NT2/D1 (cell line): ENCODE data around the gene FCF1.
A peak's percentile ranks its signal among the peaks of the same experiment; 100 is the strongest.
"Not testable (repeated sequence)": the region's sequence is repeated elsewhere in the genome, so short reads cannot be mapped to it uniquely, and the experiment has no call there.

ENCODE experiments used
- DNase-seq: peaks from one replicate; pipeline ENCODE4 v3.0.0-alpha.2; 2011; ENCODE audit warnings: low read depth, low spot score
- H3K27me3 ChIP-seq: 2 replicates; pipeline ENCODE4 v1.6.0; 2011; ENCODE audit warnings: mild to moderate bottlenecking; ENCODE audit not compliant: insufficient read length, insufficient read depth
- H3K36me3 ChIP-seq: 2 replicates; pipeline ENCODE4 v1.6.1; 2011; ENCODE audit warnings: mild to moderate bottlenecking, low read length, mixed read lengths; ENCODE audit not compliant: insufficient read depth, insufficient read length
- H3K4me1 ChIP-seq: 2 replicates; pipeline ENCODE4 v1.5.1; 2011; ENCODE audit not compliant: insufficient read depth, insufficient read length
- H3K4me3 ChIP-seq: 2 replicates; pipeline ENCODE4 v1.5.1; 2011; ENCODE audit warnings: low read depth; ENCODE audit not compliant: insufficient read length
- H3K9ac ChIP-seq: 2 replicates; pipeline ENCODE4 v1.6.0; 2011; ENCODE audit warnings: low read depth; ENCODE audit not compliant: insufficient read length
- H3K9me3 ChIP-seq: 2 replicates; pipeline ENCODE4 v1.5.1; 2011; ENCODE audit warnings: mild to moderate bottlenecking, low read length; ENCODE audit not compliant: insufficient read depth
- SUZ12 ChIP-seq: IDR thresholded peaks from 2 replicates; pipeline ENCODE4 v1.6.1; 2011; ENCODE audit not compliant: insufficient read length, insufficient read depth; ENCODE audit errors: extremely low read depth
- YY1 ChIP-seq: IDR thresholded peaks from 2 replicates; pipeline ENCODE4 v1.6.1; 2011; ENCODE audit not compliant: insufficient read length, insufficient read depth
- ZNF274 ChIP-seq: IDR thresholded peaks from 2 replicates; pipeline ENCODE4 v1.6.1; 2011; ENCODE audit warnings: mild to moderate bottlenecking, low read depth, low read length

The FCF1 gene

DNA sequence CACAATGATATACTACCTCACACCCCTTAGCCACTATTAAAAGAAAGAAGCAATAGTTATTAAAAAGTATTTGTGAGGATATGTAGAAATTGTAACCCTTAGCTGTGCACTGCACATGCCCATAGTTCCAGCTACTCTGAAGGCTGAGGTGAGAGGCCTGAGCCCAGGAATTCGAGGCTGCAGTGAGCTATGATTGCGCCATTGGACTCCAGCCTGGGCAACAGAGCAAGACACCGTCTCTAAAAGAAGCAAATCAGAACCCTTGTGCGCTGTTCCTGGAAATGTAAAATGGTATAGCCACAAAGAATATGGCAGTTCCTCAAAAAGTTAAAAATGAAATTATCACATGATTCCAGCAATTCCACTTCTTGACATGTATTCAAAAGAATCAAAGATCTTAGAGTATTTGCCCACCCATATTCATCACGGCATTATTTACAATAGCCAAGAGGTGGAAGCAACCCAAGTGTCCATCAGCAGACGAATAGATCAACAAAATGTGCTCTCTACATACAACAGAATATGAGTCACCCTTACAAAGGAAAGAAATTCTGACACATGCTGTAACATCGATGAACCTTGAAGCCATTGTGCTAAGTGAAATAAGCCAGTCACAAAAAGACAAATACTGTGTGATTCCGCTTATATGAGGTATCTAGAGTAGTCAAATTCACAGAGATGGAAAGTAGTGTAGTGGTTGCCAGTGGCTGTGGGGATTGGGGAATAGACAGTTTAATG is 26.5 kb downstream of the FCF1 start:
- Histone ChIP-seq H3K9ac (no peak overlapping the region), H3K4me1 (no peaks in the 10 kb centered on the region), H3K27me3 (no peaks in the 10 kb centered on the region), H3K36me3 (peaks cover 25% of the 10 kb centered on the region), H3K4me3 (no peak overlapping the region), H3K9me3 (no peaks in the 10 kb centered on the region)
- no peak for TF ChIP-seq YY1
- TF ChIP-seq SUZ12, result no peak
- TF ChIP-seq ZNF274, result no peak
- no peak for DNase-seq

DNA sequence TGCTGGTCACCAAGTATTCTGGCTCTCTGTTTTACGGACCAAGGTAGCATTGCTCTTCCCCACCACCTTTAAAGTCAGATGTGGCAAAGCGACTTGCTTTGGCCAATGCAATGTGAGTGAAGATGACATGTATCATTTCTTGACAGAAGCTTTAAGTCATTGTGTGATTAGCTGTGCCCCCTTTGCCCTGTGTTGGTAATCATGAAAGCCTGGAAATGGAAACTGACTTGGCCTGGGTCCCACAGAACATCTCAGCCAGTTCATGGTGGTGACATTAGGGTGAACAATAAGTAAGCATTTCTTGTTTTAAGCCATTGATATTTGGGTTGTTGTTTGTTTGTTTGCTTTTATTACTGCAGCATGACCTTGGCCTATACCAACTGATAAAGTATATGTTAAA is 34.3 kb downstream of the FCF1 start:
- TF ChIP-seq SUZ12 (no peak), ZNF274 (no peak), YY1 (no peak)
- no peak overlapping the region for H3K4me3 ChIP-seq

DNA sequence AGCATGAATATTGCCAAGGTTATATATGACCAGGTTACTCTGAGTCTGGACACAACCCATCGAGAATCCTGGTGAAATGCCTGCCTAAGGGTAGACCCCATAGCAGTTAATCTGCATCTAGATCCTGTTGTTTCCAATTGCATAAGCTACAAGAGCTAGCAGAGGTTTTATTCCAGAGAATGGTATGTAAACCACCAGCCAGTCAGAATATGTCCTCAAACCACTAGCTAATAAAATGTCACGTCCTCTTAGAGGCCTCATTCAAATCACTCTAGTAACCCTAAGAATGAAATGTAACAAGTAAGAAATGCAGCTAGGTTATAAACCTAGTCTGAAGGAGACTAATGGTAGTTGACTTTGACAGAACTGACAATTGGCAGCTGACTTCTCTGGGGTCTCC is 41.2 kb downstream of the FCF1 start:
- Histone ChIP-seq H3K27me3 (no peaks in the 10 kb centered on the region), H3K9me3 (no peaks in the 10 kb centered on the region; the same call in 1 of the 2 replicates), H3K4me1 (no peaks in the 10 kb centered on the region), H3K9ac (no peak overlapping the region), H3K36me3 (no peaks in the 10 kb centered on the region), H3K4me3 (no peak overlapping the region)
- no peak for DNase-seq
- TF ChIP-seq YY1, result no peak
- TF ChIP-seq SUZ12, result no peak
- TF ChIP-seq ZNF274, result no peak

More for the DNA sequence above, 34.3 kb downstream of the FCF1 start:
- no peak for DNase-seq
- H3K9ac ChIP-seq, result no peak overlapping the region
- no peaks in the 10 kb centered on the region for H3K27me3 ChIP-seq
- no peaks in the 10 kb centered on the region for H3K4me1 ChIP-seq
- no peaks in the 10 kb centered on the region for H3K36me3 ChIP-seq
- H3K9me3 ChIP-seq, result no peaks in the 10 kb centered on the region; the same call in 1 of the 2 replicates

DNA sequence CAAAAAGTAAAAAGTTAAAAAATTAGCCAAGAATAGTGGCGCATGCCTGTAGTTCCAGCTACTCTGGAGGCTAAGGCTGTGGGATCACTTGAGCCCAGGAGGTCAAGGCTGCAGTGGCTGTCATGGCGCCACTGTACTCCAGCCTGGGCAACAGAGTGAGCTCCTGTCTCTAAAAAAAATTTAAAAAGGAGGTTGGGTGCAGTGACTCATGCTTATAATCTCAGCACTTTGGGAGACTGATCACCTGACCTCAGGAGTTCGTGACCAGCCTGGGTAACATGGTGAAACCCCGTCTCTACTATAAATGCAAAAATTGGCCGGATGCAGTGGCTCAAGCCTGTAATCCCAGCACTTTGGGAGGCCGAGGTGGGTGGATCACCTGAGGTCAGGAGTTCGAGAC is 42.0 kb downstream of the FCF1 start:
- TF ChIP-seq YY1 (no peak), SUZ12 (no peak), ZNF274 (no peak)
- Histone ChIP-seq H3K4me1 (no peaks in the 10 kb centered on the region), H3K36me3 (no peaks in the 10 kb centered on the region), H3K9ac (no peak overlapping the region), H3K27me3 (no peaks in the 10 kb centered on the region), H3K4me3 (no peak overlapping the region), H3K9me3 (no peaks in the 10 kb centered on the region; the same call in 1 of the 2 replicates)
- no peak for DNase-seq

DNA sequence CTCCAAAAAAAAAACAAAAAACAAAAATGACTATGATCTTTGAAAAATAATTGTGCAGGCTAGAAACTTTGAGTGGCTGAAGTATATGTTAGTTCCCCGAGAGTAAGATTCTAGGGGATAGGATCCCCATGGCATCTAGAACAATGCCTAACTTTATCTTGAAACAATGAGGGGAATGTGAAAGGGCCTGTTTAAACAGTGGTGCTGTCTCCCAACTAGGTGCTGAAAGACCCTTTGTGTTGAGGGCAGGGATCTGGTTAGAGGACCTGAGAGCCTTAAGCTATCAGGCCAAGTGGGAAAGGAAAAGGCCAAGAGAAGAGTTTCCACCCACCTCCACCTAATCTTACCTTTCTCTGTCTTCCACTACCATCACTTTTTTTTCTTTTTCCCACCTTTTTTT is 43.4 kb downstream of the FCF1 start:
- Histone ChIP-seq H3K9me3 (no peaks in the 10 kb centered on the region; the same call in 1 of the 2 replicates), H3K4me1 (no peaks in the 10 kb centered on the region), H3K36me3 (no peaks in the 10 kb centered on the region), H3K4me3 (no peak overlapping the region), H3K9ac (no peak overlapping the region), H3K27me3 (no peaks in the 10 kb centered on the region)
- no peak for DNase-seq
- no peak for TF ChIP-seq ZNF274
- TF ChIP-seq SUZ12, result no peak
- no peak for TF ChIP-seq YY1

DNA sequence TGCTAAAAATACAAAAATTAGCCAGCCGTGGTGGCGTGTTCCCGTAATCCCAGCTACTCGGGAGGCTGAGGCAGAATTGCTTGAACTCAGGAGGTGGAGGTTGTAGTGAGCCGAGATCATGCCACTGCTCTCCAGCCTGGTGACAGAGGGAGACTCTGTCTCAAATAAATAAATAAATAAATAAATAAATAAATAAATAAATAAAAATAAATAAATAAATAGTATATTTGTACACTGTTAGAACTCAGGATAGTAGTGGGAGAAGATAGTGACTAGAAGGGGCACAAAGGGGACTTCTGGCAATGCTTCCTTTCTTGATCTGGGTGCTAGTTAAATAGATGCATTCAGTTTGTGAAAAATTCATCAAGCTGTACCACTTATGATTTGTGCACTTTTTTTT is 45.6 kb downstream of the FCF1 start:
- not testable (repeated sequence) for H3K9me3 ChIP-seq, H3K27me3 ChIP-seq, H3K9ac ChIP-seq, H3K36me3 ChIP-seq, DNase-seq, H3K4me1 ChIP-seq, H3K4me3 ChIP-seq

DNA sequence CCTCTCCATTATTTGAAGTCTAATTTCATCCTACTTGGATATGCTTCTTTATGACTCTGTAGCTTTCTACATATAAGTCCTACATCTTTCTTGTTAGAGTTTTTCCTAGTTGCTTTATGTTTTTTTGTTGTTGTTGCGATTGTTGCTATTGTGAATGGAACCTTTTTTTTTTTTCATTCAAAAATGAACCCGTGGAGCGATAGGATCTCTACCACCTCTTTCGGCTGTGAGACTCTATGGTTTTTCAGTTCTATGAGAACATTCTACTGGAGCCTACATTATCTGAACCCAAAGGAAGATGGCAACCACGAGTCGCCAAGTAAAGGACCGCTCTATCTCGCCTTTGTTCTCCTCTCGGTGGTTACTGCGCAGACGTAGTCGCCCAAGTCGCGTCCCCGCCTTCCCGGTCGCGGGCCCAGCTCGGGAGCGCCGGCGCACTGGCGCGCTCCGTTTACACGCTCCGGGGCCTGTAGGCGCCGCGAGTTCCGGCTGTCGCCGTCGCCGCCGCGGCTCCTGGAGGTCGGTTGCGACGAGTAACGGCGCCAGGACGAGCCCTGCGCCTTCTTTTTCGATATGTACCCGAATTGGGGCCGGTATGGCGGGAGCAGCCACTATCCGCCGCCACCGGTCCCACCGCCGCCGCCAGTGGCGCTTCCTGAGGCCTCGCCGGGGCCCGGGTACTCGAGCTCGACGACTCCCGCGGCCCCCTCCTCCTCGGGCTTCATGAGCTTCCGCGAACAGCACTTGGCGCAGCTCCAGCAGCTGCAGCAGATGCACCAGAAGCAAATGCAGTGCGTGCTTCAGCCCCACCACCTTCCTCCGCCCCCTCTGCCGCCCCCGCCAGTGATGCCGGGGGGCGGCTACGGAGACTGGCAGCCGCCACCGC is 50.2 kb downstream of the FCF1 start, which contains the start of gene YLPM1:
TSS of gene YLPM1 (plus strand) at position 400 of the 886 bp plus-strand sequence. CDS start at position 574, 174 bp downstream.
- Histone ChIP-seq H3K27me3 (no peaks in the 10 kb centered on the region), H3K9ac (peak within 1 kb of the TSS; percentile 90), H3K9me3 (no peaks in the 10 kb centered on the region), H3K36me3 (peaks cover 5% of the 10 kb centered on the region), H3K4me3 (peak within 1 kb of the TSS; percentile 82), H3K4me1 (no peaks in the 10 kb centered on the region)
- TF ChIP-seq ZNF274 (no peak), YY1 (no peak), SUZ12 (no peak)
- DNase-seq, result peak; percentile 88
